GM23338 (cell line): ENCODE measurements around the gene PPHLN1. TPM values are rescaled to one million over a fixed set of nuclear protein-coding genes. Genes with fewer than 3 reads are reported as not detected.

ENCODE experiments used
- ATAC-seq: fragments of 200-7000 bp; cut with Tn5 transposase; 3 replicates; pipeline ENCODE4 v1.9.1; 2020
- DNase-seq: peaks from one replicate; pipeline ENCODE4 v3.0.0-alpha.2; 2015; ENCODE audit warnings: low spot score
- H2AFZ ChIP-seq: fragments of 200-600 bp; sonication (generic); 2 replicates; pipeline ENCODE4 v1.8.0; 2016; ENCODE audit warnings: antibody characterized with exemption, mild to moderate bottlenecking, moderate library complexity
- H3F3A ChIP-seq: fragments of 200-600 bp; sonication (generic); replicated peaks from 2 replicates; pipeline ENCODE4 v1.8.0; 2017; ENCODE audit warnings: antibody characterized with exemption, mixed run types, low read depth
- H3K27ac ChIP-seq: fragments of 200-600 bp; sonication (generic); 2 replicates; pipeline ENCODE4 v1.6.1; 2016; ENCODE audit warnings: low read depth
- H3K27me3 ChIP-seq: fragments of 200-600 bp; sonication (generic); 2 replicates; pipeline ENCODE4 v1.8.0; 2016; ENCODE audit warnings: mild to moderate bottlenecking, mixed run types, moderate library complexity; ENCODE audit not compliant: insufficient read depth
- H3K36me3 ChIP-seq: fragments of 200-600 bp; sonication (generic); 2 replicates; pipeline ENCODE4 v1.8.0; 2016; ENCODE audit warnings: mild to moderate bottlenecking; ENCODE audit not compliant: insufficient read depth
- H3K4me1 ChIP-seq: fragments of 200-600 bp; sonication (generic); 2 replicates; pipeline ENCODE4 v1.8.0; 2016; ENCODE audit warnings: mild to moderate bottlenecking, moderate library complexity; ENCODE audit not compliant: insufficient read depth
- H3K4me2 ChIP-seq: fragments of 200-600 bp; sonication (generic); 2 replicates; pipeline ENCODE4 v1.7.1; 2017; ENCODE audit warnings: mixed run types
- H3K4me3 ChIP-seq: fragments of 200-600 bp; sonication (generic); 2 replicates; pipeline ENCODE4 v1.6.1; 2016; ENCODE audit warnings: mixed run types
- H3K79me2 ChIP-seq: fragments of 200-600 bp; sonication (generic); replicated peaks from 2 replicates; pipeline ENCODE4 v1.8.0; 2017; ENCODE audit warnings: mild to moderate bottlenecking; ENCODE audit not compliant: insufficient read depth
- H3K9me2 ChIP-seq: fragments of 200-600 bp; sonication (generic); 2 replicates; pipeline ENCODE4 v1.8.0; 2017; ENCODE audit not compliant: insufficient read depth
- H4K20me1 ChIP-seq: fragments of 200-600 bp; sonication (generic); replicated peaks from 2 replicates; pipeline ENCODE4 v1.8.0; 2017; ENCODE audit warnings: mild to moderate bottlenecking; ENCODE audit not compliant: insufficient read depth
- H3K27ac Mint-ChIP-seq: 2 replicates; pipeline ENCODE4 v1.8.0; 2020; ENCODE audit warnings: inconsistent platforms, mild to moderate bottlenecking, moderate library complexity, mixed read lengths
- H3K27me3 Mint-ChIP-seq: 3 replicates; pipeline ENCODE4 v1.8.0; 2022; ENCODE audit warnings: low read depth, mild to moderate bottlenecking, moderate library complexity, mixed read lengths, inconsistent platforms; ENCODE audit not compliant: insufficient read depth, poor library complexity
- H3K36me3 Mint-ChIP-seq: 3 replicates; pipeline ENCODE4 v1.8.0; 2021; ENCODE audit warnings: low read depth, mild to moderate bottlenecking, inconsistent platforms, moderate library complexity, mixed read lengths
- H3K4me1 Mint-ChIP-seq: 3 replicates; pipeline ENCODE4 v1.8.0; 2020; ENCODE audit warnings: mild to moderate bottlenecking, inconsistent platforms, mixed read lengths
- H3K4me3 Mint-ChIP-seq: 3 replicates; pipeline ENCODE4 v1.8.0; 2021; ENCODE audit warnings: moderate library complexity, mild to moderate bottlenecking, inconsistent platforms, mixed read lengths
- H3K9me3 Mint-ChIP-seq: 3 replicates; pipeline ENCODE4 v1.8.0; 2020; ENCODE audit warnings: moderate library complexity, mild to moderate bottlenecking, inconsistent platforms, mixed read lengths
- CREB1 ChIP-seq: fragments of 250-450 bp; sonication (Bioruptor Pico); IDR thresholded peaks from 2 replicates; pipeline ENCODE4 v1.5.0; 2020; ENCODE audit warnings: low read depth, mild to moderate bottlenecking, moderate library complexity
- EZH2 ChIP-seq: fragments of 200-600 bp; sonication (generic); IDR thresholded peaks from one replicate; pipeline ENCODE4 v1.8.0; 2017; ENCODE audit warnings: antibody characterized with exemption, mild to moderate bottlenecking, low read depth; ENCODE audit not compliant: unreplicated experiment
- EZH2phosphoT487 ChIP-seq: fragments of 200-600 bp; sonication (generic); IDR thresholded peaks from one replicate; pipeline ENCODE4 v1.8.1; 2018; ENCODE audit warnings: antibody characterized with exemption; ENCODE audit not compliant: unreplicated experiment
- JUNB ChIP-seq: IDR thresholded peaks from one replicate; pipeline ENCODE4 v1.6.1; 2016; ENCODE audit warnings: antibody characterized with exemption; ENCODE audit not compliant: unreplicated experiment
- NANOG ChIP-seq: IDR thresholded peaks from 2 replicates; pipeline ENCODE4 v1.6.1; 2016; ENCODE audit warnings: antibody characterized with exemption, borderline replicate concordance
- POLR2AphosphoS5 ChIP-seq: IDR thresholded peaks from 2 replicates; pipeline ENCODE4 v1.6.1; 2016; ENCODE audit warnings: antibody characterized with exemption, low read depth
- STAT1 ChIP-seq: IDR thresholded peaks from one replicate; pipeline ENCODE4 v1.6.1; 2016; ENCODE audit warnings: antibody characterized with exemption; ENCODE audit not compliant: unreplicated experiment
- ZNF114 ChIP-seq: fragments of 250-450 bp; sonication (Bioruptor Pico); IDR thresholded peaks from 2 replicates; pipeline ENCODE4 v1.5.0; 2020; ENCODE audit warnings: mild to moderate bottlenecking, moderate library complexity
- ZNF331 ChIP-seq: fragments of 250-450 bp; sonication (Bioruptor Pico); IDR thresholded peaks from 2 replicates; pipeline ENCODE4 v1.5.0; 2020; ENCODE audit warnings: low read depth, mild to moderate bottlenecking, moderate library complexity
- polyA plus RNA-seq: library from polyadenylated mRNA; unstranded; fragments of >200 nt; fragmentation: Nextera tagmentation; extraction: Ambion mirVana; gene quantifications from 2 replicates; pipeline ENCODE4 v1.2.1, GENCODE V29; 2016
- total RNA-seq: library from RNA; depleted of rRNA; stranded (reverse); fragments of >200 nt; shearing (Covaris generic); gene quantifications from 2 replicates; pipeline ENCODE4 v1.2.3, GENCODE V29; 2014
- TF ChIP-seq, protein P1 (sequence below), 2 experiments: fragments of 200-600 bp in 1 of 2; sonication (generic) in 1 of 2; conservative IDR thresholded peaks; 2 replicates each; pipeline versions ENCODE4 v1.5.1 to v1.6.1; 2016 to 2017; ENCODE audit warnings: antibody characterized with exemption in 2 of 2, low read depth in 2 of 2, mild to moderate bottlenecking in 2 of 2, moderate library complexity in 1 of 2
- TF ChIP-seq, protein P2 (sequence below): fragments of 250-450 bp; sonication (Bioruptor Pico); IDR thresholded peaks from 2 replicates; pipeline ENCODE4 v1.5.0; 2020; ENCODE audit warnings: mild to moderate bottlenecking, moderate library complexity
- TF ChIP-seq, protein P3 (sequence below): IDR thresholded peaks from one replicate; pipeline ENCODE4 v1.6.1; 2018; ENCODE audit warnings: antibody characterized with exemption; ENCODE audit not compliant: unreplicated experiment
- TF ChIP-seq, protein P4 (sequence below): IDR thresholded peaks from 2 replicates; pipeline ENCODE4 v1.6.1; 2016; ENCODE audit warnings: antibody characterized with exemption

PPHLN1 gene
- total and polyA plus RNA-seq, 2 experiments from 2014 or later: 93.0 to 103 TPM

DNA sequence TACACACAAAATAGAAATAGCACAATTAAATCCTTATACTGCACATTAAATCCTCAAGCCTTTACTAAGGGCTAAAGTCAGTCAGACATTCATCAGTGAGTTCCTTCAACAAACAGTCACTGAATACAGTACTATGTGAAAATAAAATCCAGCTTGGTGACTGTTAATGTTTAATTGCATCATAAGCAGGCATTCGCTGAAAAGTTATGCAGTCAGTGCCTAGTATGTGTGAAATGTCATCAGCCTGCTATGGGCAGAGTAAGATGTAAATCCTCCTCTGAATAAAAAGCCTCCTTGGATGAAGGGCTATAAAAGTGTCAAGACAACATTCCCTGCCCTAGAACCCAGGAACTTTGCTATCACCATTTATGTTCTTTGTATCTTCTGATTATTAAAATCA is 147.2 kb downstream of the PPHLN1 start (continued):
- no peak for TF ChIP-seq NANOG
- no peak for TF ChIP-seq ZNF331
- TF ChIP-seq, protein P1, sequence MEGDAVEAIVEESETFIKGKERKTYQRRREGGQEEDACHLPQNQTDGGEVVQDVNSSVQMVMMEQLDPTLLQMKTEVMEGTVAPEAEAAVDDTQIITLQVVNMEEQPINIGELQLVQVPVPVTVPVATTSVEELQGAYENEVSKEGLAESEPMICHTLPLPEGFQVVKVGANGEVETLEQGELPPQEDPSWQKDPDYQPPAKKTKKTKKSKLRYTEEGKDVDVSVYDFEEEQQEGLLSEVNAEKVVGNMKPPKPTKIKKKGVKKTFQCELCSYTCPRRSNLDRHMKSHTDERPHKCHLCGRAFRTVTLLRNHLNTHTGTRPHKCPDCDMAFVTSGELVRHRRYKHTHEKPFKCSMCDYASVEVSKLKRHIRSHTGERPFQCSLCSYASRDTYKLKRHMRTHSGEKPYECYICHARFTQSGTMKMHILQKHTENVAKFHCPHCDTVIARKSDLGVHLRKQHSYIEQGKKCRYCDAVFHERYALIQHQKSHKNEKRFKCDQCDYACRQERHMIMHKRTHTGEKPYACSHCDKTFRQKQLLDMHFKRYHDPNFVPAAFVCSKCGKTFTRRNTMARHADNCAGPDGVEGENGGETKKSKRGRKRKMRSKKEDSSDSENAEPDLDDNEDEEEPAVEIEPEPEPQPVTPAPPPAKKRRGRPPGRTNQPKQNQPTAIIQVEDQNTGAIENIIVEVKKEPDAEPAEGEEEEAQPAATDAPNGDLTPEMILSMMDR (conservative IDR thresholded peaks at IDR 0.05; ENCODE audit: low read depth in 2 of 2): no peak
- no peak for TF ChIP-seq JUNB

DNA sequence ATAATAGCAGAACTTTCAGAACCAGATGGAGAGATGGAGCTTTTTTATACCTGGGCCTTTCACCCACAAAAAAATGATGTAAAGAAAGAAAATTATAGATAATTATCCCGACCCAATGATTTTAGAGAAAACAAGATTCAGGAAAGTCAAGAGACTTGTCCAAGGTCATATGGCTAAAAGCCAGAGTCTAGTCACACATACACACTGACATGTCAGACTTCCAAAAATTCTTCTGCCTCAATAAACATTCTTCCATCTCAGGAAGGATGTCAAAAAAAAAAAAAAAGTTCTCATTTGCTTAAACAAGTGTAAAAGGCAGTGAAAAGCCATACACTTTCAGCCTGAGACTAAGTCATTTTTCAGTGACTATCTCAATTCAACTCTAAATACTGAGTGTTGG is 147.6 kb downstream of the PPHLN1 start:
- Mint-ChIP-seq H3K27me3 (peaks cover 7% of the 10 kb centered on the region), H3K4me1 (peaks cover 61% of the 10 kb centered on the region), H3K9me3 (no peaks in the 10 kb centered on the region; the same call in 2 of the 3 replicates), H3K4me3 (no peak overlapping the region), H3K36me3 (peaks cover 56% of the 10 kb centered on the region), H3K27ac (no peak overlapping the region)
- no peak for ATAC-seq
- H3K4me1 ChIP-seq: peaks cover 56% of the 10 kb centered on the region
- H3F3A ChIP-seq: no peaks in the 10 kb centered on the region
- no peaks in the 10 kb centered on the region for H3K9me2 ChIP-seq
- peaks cover 22% of the 10 kb centered on the region for H4K20me1 ChIP-seq
- H3K27me3 ChIP-seq: no peaks in the 10 kb centered on the region
- H3K4me2 ChIP-seq: no peak overlapping the region
- H2AFZ ChIP-seq: no peak overlapping the region
- H3K79me2 ChIP-seq: peaks cover 81% of the 10 kb centered on the region
- no peak for DNase-seq
- no peak overlapping the region for H3K27ac ChIP-seq
- no peak overlapping the region for H3K4me3 ChIP-seq
- H3K36me3 ChIP-seq: peaks cover 11% of the 10 kb centered on the region; the same call in 1 of the 2 replicates
- TF ChIP-seq ZNF114 (CRISPR knock-in tag) (no peak), ZNF331 (no peak), EZH2phosphoT487 (no peak), CREB1 (no peak), EZH2 (no peak), STAT1 (no peak), POLR2AphosphoS5 (no peak), NANOG (no peak), JUNB (no peak)
- TF ChIP-seq, protein P2, sequence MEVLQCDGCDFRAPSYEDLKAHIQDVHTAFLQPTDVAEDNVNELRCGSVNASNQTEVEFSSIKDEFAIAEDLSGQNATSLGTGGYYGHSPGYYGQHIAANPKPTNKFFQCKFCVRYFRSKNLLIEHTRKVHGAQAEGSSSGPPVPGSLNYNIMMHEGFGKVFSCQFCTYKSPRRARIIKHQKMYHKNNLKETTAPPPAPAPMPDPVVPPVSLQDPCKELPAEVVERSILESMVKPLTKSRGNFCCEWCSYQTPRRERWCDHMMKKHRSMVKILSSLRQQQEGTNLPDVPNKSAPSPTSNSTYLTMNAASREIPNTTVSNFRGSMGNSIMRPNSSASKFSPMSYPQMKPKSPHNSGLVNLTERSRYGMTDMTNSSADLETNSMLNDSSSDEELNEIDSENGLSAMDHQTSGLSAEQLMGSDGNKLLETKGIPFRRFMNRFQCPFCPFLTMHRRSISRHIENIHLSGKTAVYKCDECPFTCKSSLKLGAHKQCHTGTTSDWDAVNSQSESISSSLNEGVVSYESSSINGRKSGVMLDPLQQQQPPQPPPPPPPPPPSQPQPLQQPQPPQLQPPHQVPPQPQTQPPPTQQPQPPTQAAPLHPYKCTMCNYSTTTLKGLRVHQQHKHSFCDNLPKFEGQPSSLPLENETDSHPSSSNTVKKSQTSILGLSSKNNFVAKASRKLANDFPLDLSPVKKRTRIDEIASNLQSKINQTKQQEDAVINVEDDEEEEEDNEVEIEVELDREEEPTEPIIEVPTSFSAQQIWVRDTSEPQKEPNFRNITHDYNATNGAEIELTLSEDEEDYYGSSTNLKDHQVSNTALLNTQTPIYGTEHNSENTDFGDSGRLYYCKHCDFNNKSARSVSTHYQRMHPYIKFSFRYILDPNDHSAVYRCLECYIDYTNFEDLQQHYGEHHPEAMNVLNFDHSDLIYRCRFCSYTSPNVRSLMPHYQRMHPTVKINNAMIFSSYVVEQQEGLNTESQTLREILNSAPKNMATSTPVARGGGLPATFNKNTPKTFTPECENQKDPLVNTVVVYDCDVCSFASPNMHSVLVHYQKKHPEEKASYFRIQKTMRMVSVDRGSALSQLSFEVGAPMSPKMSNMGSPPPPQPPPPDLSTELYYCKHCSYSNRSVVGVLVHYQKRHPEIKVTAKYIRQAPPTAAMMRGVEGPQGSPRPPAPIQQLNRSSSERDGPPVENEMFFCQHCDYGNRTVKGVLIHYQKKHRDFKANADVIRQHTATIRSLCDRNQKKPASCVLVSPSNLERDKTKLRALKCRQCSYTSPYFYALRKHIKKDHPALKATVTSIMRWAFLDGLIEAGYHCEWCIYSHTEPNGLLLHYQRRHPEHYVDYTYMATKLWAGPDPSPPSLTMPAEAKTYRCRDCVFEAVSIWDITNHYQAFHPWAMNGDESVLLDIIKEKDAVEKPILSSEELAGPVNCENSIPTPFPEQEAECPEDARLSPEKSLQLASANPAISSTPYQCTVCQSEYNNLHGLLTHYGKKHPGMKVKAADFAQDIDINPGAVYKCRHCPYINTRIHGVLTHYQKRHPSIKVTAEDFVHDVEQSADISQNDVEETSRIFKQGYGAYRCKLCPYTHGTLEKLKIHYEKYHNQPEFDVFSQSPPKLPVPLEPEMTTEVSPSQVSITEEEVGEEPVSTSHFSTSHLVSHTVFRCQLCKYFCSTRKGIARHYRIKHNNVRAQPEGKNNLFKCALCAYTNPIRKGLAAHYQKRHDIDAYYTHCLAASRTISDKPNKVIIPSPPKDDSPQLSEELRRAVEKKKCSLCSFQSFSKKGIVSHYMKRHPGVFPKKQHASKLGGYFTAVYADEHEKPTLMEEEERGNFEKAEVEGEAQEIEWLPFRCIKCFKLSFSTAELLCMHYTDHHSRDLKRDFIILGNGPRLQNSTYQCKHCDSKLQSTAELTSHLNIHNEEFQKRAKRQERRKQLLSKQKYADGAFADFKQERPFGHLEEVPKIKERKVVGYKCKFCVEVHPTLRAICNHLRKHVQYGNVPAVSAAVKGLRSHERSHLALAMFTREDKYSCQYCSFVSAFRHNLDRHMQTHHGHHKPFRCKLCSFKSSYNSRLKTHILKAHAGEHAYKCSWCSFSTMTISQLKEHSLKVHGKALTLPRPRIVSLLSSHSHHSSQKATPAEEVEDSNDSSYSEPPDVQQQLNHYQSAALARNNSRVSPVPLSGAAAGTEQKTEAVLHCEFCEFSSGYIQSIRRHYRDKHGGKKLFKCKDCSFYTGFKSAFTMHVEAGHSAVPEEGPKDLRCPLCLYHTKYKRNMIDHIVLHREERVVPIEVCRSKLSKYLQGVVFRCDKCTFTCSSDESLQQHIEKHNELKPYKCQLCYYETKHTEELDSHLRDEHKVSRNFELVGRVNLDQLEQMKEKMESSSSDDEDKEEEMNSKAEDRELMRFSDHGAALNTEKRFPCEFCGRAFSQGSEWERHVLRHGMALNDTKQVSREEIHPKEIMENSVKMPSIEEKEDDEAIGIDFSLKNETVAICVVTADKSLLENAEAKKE (CRISPR knock-in tag): no peak
- TF ChIP-seq, protein P3, sequence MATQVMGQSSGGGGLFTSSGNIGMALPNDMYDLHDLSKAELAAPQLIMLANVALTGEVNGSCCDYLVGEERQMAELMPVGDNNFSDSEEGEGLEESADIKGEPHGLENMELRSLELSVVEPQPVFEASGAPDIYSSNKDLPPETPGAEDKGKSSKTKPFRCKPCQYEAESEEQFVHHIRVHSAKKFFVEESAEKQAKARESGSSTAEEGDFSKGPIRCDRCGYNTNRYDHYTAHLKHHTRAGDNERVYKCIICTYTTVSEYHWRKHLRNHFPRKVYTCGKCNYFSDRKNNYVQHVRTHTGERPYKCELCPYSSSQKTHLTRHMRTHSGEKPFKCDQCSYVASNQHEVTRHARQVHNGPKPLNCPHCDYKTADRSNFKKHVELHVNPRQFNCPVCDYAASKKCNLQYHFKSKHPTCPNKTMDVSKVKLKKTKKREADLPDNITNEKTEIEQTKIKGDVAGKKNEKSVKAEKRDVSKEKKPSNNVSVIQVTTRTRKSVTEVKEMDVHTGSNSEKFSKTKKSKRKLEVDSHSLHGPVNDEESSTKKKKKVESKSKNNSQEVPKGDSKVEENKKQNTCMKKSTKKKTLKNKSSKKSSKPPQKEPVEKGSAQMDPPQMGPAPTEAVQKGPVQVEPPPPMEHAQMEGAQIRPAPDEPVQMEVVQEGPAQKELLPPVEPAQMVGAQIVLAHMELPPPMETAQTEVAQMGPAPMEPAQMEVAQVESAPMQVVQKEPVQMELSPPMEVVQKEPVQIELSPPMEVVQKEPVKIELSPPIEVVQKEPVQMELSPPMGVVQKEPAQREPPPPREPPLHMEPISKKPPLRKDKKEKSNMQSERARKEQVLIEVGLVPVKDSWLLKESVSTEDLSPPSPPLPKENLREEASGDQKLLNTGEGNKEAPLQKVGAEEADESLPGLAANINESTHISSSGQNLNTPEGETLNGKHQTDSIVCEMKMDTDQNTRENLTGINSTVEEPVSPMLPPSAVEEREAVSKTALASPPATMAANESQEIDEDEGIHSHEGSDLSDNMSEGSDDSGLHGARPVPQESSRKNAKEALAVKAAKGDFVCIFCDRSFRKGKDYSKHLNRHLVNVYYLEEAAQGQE: no peak
- TF ChIP-seq, protein P4, sequence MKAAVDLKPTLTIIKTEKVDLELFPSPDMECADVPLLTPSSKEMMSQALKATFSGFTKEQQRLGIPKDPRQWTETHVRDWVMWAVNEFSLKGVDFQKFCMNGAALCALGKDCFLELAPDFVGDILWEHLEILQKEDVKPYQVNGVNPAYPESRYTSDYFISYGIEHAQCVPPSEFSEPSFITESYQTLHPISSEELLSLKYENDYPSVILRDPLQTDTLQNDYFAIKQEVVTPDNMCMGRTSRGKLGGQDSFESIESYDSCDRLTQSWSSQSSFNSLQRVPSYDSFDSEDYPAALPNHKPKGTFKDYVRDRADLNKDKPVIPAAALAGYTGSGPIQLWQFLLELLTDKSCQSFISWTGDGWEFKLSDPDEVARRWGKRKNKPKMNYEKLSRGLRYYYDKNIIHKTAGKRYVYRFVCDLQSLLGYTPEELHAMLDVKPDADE: no peak
